Activated CD8-positive, alpha-beta T cell treated with anti-CD3 and anti-CD28 coated beads, Interleukin-2, amount 10 ng/mL, durations not matched to agents 7 days and 5 days (primary cell): ENCODE results near the gene NRL. TPM values are rescaled to one million over a fixed set of nuclear protein-coding genes. Genes with fewer than 3 reads are reported as not detected.
A peak's percentile ranks its signal among the peaks of the same experiment; 100 is the strongest.

Source experiments
- ATAC-seq: fragments of 150-1000 bp; cut with Tn5 transposase; one replicate; pipeline ENCODE4 v1.10.0; 2021; ENCODE audit warnings: moderate library complexity
- CTCF ChIA-PET: fragments of 350-600 bp; sonication (Branson Sonifier 250); formaldehyde crosslinking; loops from one replicate; lab custom pipeline; 2021; ENCODE audit warnings: antibody characterized with exemption; lab: Charles Lee
- POLR2A ChIA-PET: fragments of 350-600 bp; sonication (Branson Sonifier 250); formaldehyde crosslinking; loops from one replicate; lab custom pipeline; 2021; ENCODE audit warnings: antibody characterized with exemption; lab: Charles Lee
- DNase-seq: peaks from one replicate; pipeline ENCODE4 v3.0.0-alpha.2; 2020
- H3K27ac Mint-ChIP-seq: one replicate; pipeline ENCODE4 v1.8.0; 2021; ENCODE audit warnings: mild to moderate bottlenecking, mixed read lengths
- H3K27me3 Mint-ChIP-seq: one replicate; pipeline ENCODE4 v1.8.0; 2021; ENCODE audit warnings: low read depth, mixed read lengths
- H3K36me3 Mint-ChIP-seq: one replicate; pipeline ENCODE4 v1.8.0; 2021; ENCODE audit warnings: low read depth, mixed read lengths
- H3K4me1 Mint-ChIP-seq: one replicate; pipeline ENCODE4 v1.8.0; 2021; ENCODE audit warnings: low read depth, mixed read lengths
- H3K4me3 Mint-ChIP-seq: one replicate; pipeline ENCODE4 v1.8.0; 2021; ENCODE audit warnings: mild to moderate bottlenecking, mixed read lengths
- H3K9me3 Mint-ChIP-seq: one replicate; pipeline ENCODE4 v1.8.0; 2022; ENCODE audit warnings: mixed read lengths; ENCODE audit not compliant: insufficient read depth
- total RNA-seq, 2 experiments: library from RNA; stranded (reverse); gene quantifications; one replicate each; pipeline ENCODE4 v1.2.3, GENCODE V29; 2021

The NRL gene
- total RNA-seq, 2 experiments from 2014 or later, result 2.8 to 3.4 TPM

DNA sequence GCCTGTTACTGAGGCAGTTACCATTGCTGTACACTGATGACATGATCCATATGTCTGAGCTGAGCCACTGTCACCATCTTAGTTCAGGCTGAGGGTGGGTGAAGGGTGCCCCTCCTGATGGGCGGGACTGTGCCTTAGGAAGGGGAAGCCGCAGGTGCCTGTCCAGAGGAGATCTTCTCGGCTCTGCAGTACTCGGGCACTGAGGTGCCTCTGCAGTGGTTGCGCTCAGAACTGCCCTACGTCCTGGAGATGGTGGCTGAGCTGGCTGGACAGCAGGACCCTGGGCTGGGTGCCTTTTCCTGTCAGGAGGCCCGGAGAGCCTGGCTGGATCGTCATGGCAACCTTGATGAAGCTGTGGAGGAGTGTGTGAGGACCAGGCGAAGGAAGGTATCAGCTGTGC, 36.2 kb upstream of the NRL start:
- ChIA-PET CTCF (interaction anchor here (1.2 to 3.4 kb wide), 2 partner anchors 10 to 36 kb away, joined by 3 to 35 read pairs; partner anchors contain the start of gene IRF9), POLR2A (interaction anchor here (0.7 to 10.1 kb wide), 4 partner anchors 10 to 38 kb away, joined by 3 to 229 read pairs (median 6); partner anchors contain the start of genes EMC9, IPO4, IRF9 and PSME1)
- Mint-ChIP-seq H3K9me3 (no peaks in the 10 kb centered on the region), H3K4me3 (no peak overlapping the region), H3K27me3 (no peaks in the 10 kb centered on the region), H3K27ac (no peak overlapping the region), H3K36me3 (peaks cover 70% of the 10 kb centered on the region), H3K4me1 (peaks cover 36% of the 10 kb centered on the region)
- DNase-seq (no peak), ATAC-seq (no peak)

DNA sequence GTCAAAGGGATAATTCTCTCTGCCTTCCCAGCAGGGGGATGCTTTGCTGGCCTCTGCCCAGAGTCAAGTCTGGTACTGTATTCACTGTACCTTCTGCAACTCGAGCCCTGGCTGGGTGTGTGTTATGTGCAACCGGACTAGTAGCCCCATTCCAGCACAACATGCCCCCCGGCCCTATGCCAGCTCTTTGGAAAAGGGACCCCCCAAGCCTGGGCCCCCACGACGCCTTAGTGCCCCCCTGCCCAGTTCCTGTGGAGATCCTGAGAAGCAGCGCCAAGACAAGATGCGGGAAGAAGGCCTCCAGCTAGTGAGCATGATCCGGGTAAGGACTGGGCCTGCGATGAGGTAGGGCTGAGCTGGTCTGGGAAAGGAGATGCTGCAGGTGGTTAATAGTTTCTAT, 35.8 kb upstream of the NRL start:
- H3K9me3 Mint-ChIP-seq, result no peaks in the 10 kb centered on the region
- H3K36me3 Mint-ChIP-seq, result peaks cover 70% of the 10 kb centered on the region
- H3K27me3 Mint-ChIP-seq, result no peaks in the 10 kb centered on the region
- ChIA-PET CTCF (interaction anchor here (1.0 to 3.4 kb wide), 3 partner anchors 10 to 93 kb away, joined by 3 to 35 read pairs (median 3); partner anchors contain the start of gene IRF9), POLR2A (interaction anchor here (0.7 to 10.1 kb wide), 4 partner anchors 9 to 38 kb away, joined by 3 to 229 read pairs (median 6); partner anchors contain the start of genes EMC9, IPO4, IRF9 and PSME1)
- H3K4me3 Mint-ChIP-seq, result no peak overlapping the region
- H3K27ac Mint-ChIP-seq, result peak overlapping the region; percentile 54
- ATAC-seq (no peak), DNase-seq (no peak)
- peaks cover 37% of the 10 kb centered on the region for H3K4me1 Mint-ChIP-seq

DNA sequence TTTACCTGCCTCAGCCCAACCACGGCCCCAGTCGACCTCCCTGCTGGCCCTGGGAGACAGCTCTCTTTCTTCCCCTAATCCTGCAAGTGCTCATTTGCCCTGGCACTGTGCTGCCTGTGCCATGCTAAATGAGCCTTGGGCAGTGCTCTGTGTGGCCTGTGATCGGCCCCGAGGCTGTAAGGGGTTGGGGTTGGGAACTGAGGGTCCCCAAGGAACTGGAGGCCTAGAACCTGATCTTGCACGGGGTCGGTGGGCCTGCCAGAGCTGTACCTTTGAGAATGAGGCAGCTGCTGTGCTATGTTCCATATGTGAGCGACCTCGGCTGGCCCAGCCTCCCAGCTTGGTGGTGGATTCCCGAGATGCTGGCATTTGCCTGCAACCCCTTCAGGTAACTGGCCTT, 35.3 kb upstream of the NRL start:
- ATAC-seq, result no peak
- Mint-ChIP-seq H3K9me3 (no peaks in the 10 kb centered on the region), H3K36me3 (peaks cover 71% of the 10 kb centered on the region), H3K4me3 (no peak overlapping the region), H3K4me1 (peaks cover 42% of the 10 kb centered on the region), H3K27me3 (no peaks in the 10 kb centered on the region), H3K27ac (peak overlapping the region; percentile 54)
- ChIA-PET CTCF (interaction anchor here (1.0 to 3.4 kb wide), 3 partner anchors 11 to 92 kb away, joined by 3 to 35 read pairs (median 3); partner anchors contain the start of gene IRF9), POLR2A (interaction anchor here (1.1 to 10.1 kb wide), 3 partner anchors 13 to 39 kb away, joined by 3 to 229 read pairs (median 7); partner anchors contain the start of genes DCAF11, IPO4, IRF9 and NRL)
- no peak for DNase-seq

DNA sequence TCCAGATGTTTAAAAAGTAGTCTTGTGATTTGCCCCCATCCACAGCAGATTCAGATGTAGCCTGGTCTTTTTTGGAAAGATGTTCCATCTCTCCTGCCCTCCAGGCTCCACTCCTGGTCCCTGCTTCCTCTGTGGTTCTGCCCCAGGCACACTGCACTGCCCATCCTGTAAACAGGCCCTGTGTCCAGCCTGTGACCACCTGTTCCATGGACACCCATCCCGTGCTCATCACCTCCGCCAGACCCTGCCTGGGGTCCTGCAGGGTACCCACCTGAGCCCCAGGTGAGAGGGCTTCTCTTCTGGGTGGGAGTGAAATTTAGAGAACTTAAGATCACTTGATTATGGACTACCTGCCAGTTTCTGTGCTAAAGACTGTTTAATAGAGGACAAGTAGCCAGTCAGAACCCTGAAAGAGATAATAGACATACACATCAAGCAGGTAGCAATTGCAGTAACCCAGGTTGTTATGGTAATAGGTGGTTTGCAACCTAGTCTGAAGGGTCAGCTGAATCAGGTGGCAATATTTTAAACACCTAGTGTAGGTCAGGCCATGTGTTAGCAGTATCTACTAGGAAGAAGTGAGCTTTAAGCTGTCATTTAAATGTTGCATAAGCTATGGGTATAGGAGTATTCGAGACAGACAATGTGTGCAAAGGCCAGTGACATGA, 34.7 kb upstream of the NRL start:
- ChIA-PET CTCF (interaction anchor here (1.0 to 6.1 kb wide), 5 partner anchors 11 to 91 kb away, joined by 3 to 77 read pairs (median 25); partner anchors contain the start of genes IRF9 and PSME1), POLR2A (interaction anchor here (1.1 to 10.1 kb wide), 4 partner anchors 12 to 35 kb away, joined by 3 to 229 read pairs (median 52); partner anchors contain the start of genes DCAF11, IRF9, NRL and PSME1)
- peaks cover 71% of the 10 kb centered on the region for H3K36me3 Mint-ChIP-seq
- peak overlapping the region; percentile 57 for H3K27ac Mint-ChIP-seq
- no peaks in the 10 kb centered on the region for H3K27me3 Mint-ChIP-seq
- H3K9me3 Mint-ChIP-seq, result no peaks in the 10 kb centered on the region
- peak overlapping the region; percentile 88 for H3K4me3 Mint-ChIP-seq
- ATAC-seq, result no peak
- DNase-seq, result no peak
- H3K4me1 Mint-ChIP-seq, result peaks cover 47% of the 10 kb centered on the region

DNA sequence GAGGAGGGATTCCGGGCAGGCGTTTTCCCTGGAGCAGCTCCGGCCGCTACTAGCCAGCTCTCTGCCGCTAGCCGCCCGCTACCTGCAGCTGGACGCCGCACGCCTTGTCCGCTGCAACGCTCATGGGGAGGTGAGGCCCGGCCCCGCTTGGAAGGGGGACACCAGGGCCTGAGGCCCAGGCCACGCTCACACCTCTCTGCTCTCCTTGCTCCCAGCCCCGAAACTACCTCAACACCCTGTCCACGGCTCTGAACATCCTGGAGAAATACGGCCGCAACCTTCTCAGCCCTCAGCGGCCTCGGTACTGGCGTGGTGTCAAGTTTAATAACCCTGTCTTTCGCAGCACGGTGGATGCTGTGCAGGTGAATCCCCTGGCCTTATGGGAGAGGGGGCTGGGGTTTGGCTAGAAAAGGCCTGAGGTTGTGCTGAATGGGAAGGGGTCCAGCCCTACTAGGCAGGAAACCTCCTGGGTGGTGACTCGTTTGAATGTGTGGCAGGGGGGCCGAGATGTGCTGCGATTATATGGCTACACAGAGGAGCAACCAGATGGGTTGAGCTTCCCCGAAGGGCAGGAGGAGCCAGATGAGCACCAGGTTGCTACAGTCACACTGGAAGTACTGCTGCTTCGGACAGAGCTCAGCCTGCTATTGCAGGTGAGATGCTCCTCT, 33.1 kb upstream of the NRL start:
- peak overlapping the region; percentile 88 for H3K4me3 Mint-ChIP-seq
- no peaks in the 10 kb centered on the region for H3K9me3 Mint-ChIP-seq
- no peaks in the 10 kb centered on the region for H3K27me3 Mint-ChIP-seq
- ChIA-PET POLR2A (interaction anchor here (0.8 to 10.1 kb wide), 8 partner anchors 11 to 66 kb away, joined by 3 to 229 read pairs (median 13); partner anchors contain the start of genes CHMP4A, DCAF11, IPO4 and IRF9), CTCF (interaction anchor here (1.1 to 6.1 kb wide), 6 partner anchors 11 to 68 kb away, joined by 3 to 77 read pairs (median 24); partner anchors contain the start of genes DCAF11, IPO4, IRF9 and NRL)
- ATAC-seq, result no peak
- peaks cover 61% of the 10 kb centered on the region for H3K4me1 Mint-ChIP-seq
- H3K36me3 Mint-ChIP-seq, result peaks cover 80% of the 10 kb centered on the region
- H3K27ac Mint-ChIP-seq, result peak overlapping the region; percentile 92
- DNase-seq, result peak; percentile 36

DNA sequence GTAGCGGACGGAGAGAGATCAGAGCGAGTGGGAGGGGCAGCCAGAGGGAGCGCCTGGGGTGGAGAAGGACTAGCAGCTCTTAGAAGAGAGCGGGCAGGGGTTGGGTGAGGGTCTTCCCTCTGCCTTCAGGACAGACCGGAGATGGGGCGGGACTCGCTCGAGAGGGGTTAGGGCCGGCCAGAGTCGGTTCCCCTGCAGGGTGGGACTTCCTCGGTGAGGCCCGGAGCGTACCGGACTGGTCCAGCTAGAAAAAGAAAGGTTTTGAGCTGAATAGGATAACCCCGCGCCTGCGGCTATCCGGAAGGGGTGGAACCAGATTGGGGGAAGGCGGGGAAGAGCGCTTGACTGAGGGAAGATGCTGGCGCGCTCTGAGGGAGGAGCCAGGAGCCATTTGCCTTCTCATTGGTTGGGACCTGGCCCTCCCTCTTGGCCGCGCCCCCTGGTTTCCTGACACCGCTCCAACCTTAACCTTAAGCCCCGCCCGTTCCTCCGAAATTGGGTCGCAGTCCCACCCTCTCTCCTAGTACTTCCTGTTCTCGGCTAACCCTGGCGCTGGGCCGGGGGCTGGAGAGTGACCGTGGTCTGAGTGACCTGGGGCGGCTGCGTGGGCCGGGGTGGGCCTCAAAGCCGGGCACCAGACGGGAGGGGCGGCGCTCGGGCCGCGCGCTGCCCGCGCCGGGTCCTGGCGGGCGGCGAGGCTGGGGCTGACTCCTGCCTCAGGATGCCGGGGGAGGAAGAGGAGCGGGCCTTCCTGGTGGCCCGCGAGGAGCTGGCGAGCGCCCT, 32.4 kb upstream of the NRL start, which contains the start of gene RNF31:
TSS of gene RNF31 (plus strand) at position 521 of the 783 bp plus-strand sequence. CDS start at position 722, 201 bp downstream.
- Mint-ChIP-seq H3K36me3 (peaks cover 81% of the 10 kb centered on the region), H3K27ac (peak within 1 kb of the TSS; percentile 95), H3K27me3 (no peaks in the 10 kb centered on the region), H3K4me3 (peak within 1 kb of the TSS; percentile 88), H3K9me3 (no peaks in the 10 kb centered on the region), H3K4me1 (peaks cover 67% of the 10 kb centered on the region)
- ATAC-seq, result peak; percentile 87
- CTCF ChIA-PET, result interaction anchor here (0.7 to 6.1 kb wide), 11 partner anchors 8 to 160 kb away, joined by 3 to 77 read pairs (median 5); partner anchors contain the start of genes CIDEB, DCAF11, IPO4 and IRF9
- peak; percentile 100 for DNase-seq
- POLR2A ChIA-PET, result interaction anchor here (0.6 to 10.1 kb wide), 17 partner anchors 9 to 546 kb away, joined by 3 to 229 read pairs (median 9); partner anchors contain the start of genes CHMP4A, DCAF11, FITM1 and IPO4

DNA sequence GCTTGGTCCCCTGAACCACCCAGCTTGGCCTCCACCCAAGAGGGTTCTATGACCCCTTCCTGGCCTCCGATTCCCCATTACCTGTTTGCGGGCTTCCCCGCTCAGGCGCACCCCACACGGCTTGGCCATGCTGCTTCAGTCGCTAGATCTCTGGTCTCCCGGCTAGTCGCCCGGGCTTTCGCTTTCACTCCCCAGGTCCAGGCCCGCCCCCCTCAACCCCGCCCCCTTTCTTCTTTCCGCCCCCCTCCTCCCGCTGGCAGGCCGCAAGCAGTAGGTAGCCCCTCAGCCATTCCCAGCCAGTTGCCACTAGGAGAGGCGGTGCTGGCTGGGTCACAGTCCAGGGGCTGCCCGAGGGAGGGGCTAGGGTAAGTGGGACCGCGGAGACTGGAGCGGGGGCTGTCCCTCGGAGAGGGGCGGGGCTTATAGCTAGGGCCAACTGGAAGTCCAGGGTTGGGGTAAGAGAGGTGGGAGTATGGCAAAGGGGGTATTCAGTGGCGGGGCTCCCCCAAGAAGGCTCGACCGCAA, 31.8 kb upstream of the NRL start, which contains the start of gene PSME2:
TSS of gene PSME2 (minus strand) at position 158 of the 525 bp plus-strand sequence. CDS start at position 129, 29 bp downstream.
- peak within 1 kb of the TSS; percentile 95 for H3K27ac Mint-ChIP-seq
- ChIA-PET POLR2A (interaction anchor here (0.6 to 10.1 kb wide), 16 partner anchors 9 to 536 kb away, joined by 3 to 229 read pairs (median 10); partner anchors contain the start of genes CHMP4A, DCAF11, FITM1 and IPO4), CTCF (interaction anchor here (0.7 to 6.1 kb wide), 10 partner anchors 9 to 161 kb away, joined by 3 to 77 read pairs (median 8); partner anchors contain the start of genes CIDEB, DCAF11, IRF9 and NRL)
- peak within 1 kb of the TSS; percentile 88 for H3K4me3 Mint-ChIP-seq
- ATAC-seq, result peak; percentile 72
- H3K36me3 Mint-ChIP-seq, result peaks cover 79% of the 10 kb centered on the region
- DNase-seq, result peak; percentile 96
- no peaks in the 10 kb centered on the region for H3K9me3 Mint-ChIP-seq
- H3K27me3 Mint-ChIP-seq, result no peaks in the 10 kb centered on the region
- H3K4me1 Mint-ChIP-seq, result peaks cover 66% of the 10 kb centered on the region

DNA sequence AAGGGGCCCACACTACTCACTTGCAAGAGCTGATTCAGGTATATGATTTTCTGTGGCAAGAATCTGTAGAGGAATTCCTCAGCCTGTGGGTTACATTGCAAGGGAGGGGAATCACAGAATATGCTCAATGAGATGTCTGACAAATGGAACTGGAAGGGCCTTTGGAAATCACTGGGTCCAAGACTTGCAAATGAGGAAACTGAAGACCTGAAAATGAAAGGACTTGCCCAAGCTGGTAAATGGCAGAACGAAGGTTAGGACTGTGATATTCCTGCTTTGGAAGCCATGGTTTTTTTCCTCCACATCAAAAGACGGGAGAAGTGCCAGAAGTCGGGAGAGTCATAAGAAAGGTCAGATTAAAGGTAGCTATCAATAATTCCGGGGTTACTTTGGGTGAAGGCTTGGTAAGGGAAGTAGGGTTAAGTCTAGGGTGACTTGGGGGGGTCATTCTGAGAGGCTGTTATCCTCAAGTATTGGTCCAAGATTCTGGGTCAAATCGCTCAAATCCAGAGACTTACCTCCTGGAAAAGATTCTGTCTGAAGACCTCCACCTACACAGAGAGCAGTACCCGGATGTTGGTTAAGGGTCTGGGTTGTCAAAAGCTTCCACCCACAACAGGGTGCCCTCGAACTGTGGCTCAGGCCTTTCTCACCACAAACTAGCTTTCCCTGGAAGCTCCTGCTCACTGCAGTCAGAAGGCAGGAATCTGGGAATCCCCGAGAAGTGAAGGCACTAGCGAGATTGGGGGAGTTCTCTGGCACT, 31.1 kb upstream of the NRL start:
- peak overlapping the region; percentile 88 for H3K4me3 Mint-ChIP-seq
- H3K27ac Mint-ChIP-seq, result peak overlapping the region; percentile 95
- DNase-seq (peak; percentile 29), ATAC-seq (no peak)
- H3K9me3 Mint-ChIP-seq, result no peaks in the 10 kb centered on the region
- peaks cover 77% of the 10 kb centered on the region for H3K36me3 Mint-ChIP-seq
- ChIA-PET POLR2A (interaction anchor here (0.9 to 10.1 kb wide), 11 partner anchors 9 to 97 kb away, joined by 4 to 229 read pairs (median 13); partner anchors contain the start of genes CHMP4A, DCAF11, IPO4 and IRF9), CTCF (interaction anchor here (0.8 to 6.1 kb wide), 8 partner anchors 9 to 162 kb away, joined by 3 to 77 read pairs (median 16); partner anchors contain the start of genes CIDEB, DCAF11, IRF9 and NRL)
- H3K27me3 Mint-ChIP-seq, result no peaks in the 10 kb centered on the region
- H3K4me1 Mint-ChIP-seq, result peaks cover 63% of the 10 kb centered on the region

DNA sequence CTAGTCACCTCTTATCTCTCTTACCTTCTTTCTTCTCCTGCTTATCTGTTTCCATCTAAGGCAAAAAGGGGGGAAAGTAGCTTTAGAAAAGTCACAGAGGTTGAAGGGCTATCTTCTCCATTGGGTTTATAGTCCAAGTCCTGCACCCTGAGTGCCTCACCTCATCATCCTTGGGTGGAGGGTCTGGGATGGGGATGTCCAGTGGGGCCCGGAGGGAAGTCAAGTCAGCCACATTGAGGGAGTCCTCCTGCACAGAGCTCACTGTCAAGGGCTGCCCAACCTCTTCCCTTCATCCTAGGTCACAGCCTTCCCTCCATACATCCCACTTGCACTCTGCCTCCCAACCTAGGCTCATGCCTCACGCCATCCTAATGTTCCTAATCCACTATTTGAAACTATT, 30.5 kb upstream of the NRL start:
- Mint-ChIP-seq H3K27me3 (no peaks in the 10 kb centered on the region), H3K36me3 (peaks cover 77% of the 10 kb centered on the region), H3K4me3 (peak overlapping the region; percentile 88), H3K9me3 (no peaks in the 10 kb centered on the region), H3K4me1 (peaks cover 56% of the 10 kb centered on the region), H3K27ac (peak overlapping the region; percentile 95)
- ATAC-seq, result no peak
- ChIA-PET CTCF (interaction anchor here (3.4 to 6.1 kb wide), 4 partner anchors 9 to 37 kb away, joined by 22 to 77 read pairs (median 26); partner anchors contain the start of genes DCAF11, IRF9, NRL and PSME1), POLR2A (interaction anchor here (1.6 to 10.1 kb wide), 6 partner anchors 8 to 71 kb away, joined by 4 to 229 read pairs (median 34); partner anchors contain the start of genes CHMP4A, DCAF11, IRF9 and MDP1)
- DNase-seq, result no peak
